HG02610 (cell line): ENCODE measurements around the gene GRSF1.

Source experiments
- ATAC-seq: cut with Tn5 transposase; IDR thresholded peaks from one replicate; pipeline ENCODE4 v1.9.1; 2021; ENCODE audit warnings: mild to moderate bottlenecking, moderate library complexity; ENCODE audit not compliant: unreplicated experiment

GRSF1 gene

DNA sequence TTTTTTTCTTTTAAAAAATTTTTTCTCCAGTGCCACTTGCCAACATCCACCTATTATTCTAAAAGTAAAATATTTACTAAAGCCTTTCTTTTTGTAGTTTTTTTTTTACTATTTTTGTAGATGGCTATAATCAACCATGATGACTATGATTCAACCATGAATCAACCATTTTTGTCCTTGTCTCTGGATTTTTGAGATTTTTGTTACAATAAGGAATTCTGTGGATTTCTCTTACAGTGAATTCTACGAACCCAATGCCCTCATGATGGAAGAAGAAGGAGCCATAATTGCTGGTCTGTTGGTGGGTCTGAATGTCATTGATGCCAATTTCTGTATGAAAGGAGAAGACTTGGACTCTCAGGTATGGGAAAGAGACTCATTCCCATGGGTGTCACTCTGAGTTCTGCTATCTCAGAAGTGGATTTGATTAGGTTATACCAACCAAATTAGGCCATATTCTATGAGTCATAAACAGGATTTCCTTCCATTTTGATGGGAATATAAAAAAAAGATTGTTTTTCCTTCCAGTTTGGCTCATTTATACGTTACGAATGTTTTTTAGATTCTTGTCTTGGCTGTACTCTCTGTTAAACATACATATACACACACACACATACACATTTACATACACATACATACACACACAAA, 71.3 kb downstream of the GRSF1 start:
- ATAC-seq: no peak
